Stimulated activated CD4-positive, alpha-beta T cell treated with anti-CD3 and anti-CD28 coated beads, Interleukin-1b, Interleukin-23, amount 100 ng/mL, for 24 hours (primary cell): ENCODE measurements around the gene GALT.

Source experiments
- DNase-seq, 4 experiments: peaks; one replicate each; pipeline ENCODE4 v3.0.0-alpha.2; 2020; ENCODE audit warnings: low read depth in 4 of 4, low spot score in 1 of 4

Gene GALT

GRCh38 chr9:34651876-34652601 lies 5.6 kb downstream of the GALT start, which contains the start of gene IL11RA:
Gene IL11RA (plus strand): TSS chr9:34652185. CDS start chr9:34655218, 3,033 bp downstream.
- DNase-seq, result peak in 2 of 4 experiments; percentile 47 to 59

GRCh38 chr9:34652602-34653000 lies 6.1 kb downstream of the GALT start:
- DNase-seq, result no peak

DNA sequence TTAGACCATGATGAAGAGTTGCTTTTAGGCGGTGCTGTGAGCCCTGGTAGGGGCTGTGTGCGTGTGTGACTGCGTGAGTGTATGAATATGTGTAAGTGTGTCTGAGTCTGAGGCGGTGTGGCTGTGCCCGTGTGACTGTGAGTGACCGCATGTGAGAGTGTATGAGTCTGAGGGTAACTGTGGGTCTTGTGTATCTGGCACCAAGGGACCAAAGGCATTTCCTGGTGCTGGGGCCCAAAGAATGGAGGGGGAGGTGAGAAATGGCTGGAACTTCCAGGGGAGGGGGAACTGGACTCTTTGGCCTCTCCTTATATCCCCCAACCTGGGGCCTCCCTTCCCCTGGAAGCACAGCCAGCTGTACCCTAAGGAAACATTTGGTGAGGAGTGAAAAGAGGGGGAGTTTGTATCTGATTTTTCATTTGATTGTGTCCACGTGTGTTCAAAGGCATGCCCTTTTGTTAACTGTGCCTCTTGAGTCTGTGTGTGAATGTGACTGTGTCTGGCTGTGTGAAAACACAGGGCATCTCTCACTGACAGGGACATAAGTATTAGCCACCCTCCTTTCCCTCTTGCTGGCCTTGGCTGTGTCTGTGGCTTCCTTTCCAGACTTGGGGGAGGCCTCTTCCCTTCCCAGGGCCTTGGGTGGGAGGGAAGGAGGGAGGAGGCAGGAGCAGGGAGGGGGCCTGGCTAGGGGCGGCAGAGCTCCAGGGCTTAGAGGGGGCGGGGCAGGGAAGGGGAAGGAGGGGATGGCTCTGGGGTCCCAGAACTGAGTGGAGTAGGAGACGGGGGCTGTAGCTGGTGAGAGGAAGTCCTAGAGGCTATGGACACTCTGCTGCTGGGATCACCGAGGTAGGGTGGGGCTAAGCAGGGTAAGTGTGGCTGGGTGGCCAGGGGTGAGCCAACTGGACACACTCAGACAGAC lies 6.9 kb downstream of the GALT start:
- DNase-seq, result no peak

GRCh38 chr9:34654323-34655051 lies 8.0 kb downstream of the GALT start:
- DNase-seq, result no peak

- DNase-seq, result no peak
Measured at GRCh38 chr9:34655394-34655793, 8.9 kb downstream of the GALT start.

DNA sequence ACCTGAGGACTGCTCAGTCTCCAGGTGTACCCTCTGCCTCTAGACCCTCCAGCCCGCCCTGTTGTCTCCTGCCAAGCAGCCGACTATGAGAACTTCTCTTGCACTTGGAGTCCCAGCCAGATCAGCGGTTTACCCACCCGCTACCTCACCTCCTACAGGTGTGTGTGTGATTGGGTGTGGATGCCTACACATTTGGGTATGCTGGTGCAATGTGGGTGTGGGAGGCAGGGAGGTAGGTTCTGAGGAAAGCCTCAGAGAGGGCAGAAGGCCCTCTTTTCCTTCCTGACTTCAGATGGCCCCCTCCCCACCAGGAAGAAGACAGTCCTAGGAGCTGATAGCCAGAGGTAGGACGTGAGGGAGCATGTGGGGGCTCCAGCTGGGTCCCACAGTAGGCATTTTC lies 10.5 kb downstream of the GALT start:
- no peak for DNase-seq

DNA sequence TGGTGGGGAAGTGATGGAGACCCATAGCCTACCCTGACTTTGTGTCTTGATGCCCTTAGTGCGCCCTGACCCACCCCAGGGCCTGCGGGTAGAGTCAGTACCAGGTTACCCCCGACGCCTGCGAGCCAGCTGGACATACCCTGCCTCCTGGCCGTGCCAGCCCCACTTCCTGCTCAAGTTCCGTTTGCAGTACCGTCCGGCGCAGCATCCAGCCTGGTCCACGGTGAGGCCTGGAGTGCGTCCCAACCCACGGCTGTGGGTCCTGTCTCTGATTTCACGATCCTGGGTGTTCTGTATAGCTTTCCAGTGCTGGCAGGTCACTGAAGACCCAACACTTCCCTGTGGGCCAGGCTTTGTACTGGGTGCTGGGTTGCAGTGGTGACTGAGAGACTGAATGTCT lies 12.0 kb downstream of the GALT start:
- DNase-seq, result no peak

- DNase-seq, result no peak
Measured at GRCh38 chr9:34659592-34660253, 13.2 kb downstream of the GALT start.

DNA sequence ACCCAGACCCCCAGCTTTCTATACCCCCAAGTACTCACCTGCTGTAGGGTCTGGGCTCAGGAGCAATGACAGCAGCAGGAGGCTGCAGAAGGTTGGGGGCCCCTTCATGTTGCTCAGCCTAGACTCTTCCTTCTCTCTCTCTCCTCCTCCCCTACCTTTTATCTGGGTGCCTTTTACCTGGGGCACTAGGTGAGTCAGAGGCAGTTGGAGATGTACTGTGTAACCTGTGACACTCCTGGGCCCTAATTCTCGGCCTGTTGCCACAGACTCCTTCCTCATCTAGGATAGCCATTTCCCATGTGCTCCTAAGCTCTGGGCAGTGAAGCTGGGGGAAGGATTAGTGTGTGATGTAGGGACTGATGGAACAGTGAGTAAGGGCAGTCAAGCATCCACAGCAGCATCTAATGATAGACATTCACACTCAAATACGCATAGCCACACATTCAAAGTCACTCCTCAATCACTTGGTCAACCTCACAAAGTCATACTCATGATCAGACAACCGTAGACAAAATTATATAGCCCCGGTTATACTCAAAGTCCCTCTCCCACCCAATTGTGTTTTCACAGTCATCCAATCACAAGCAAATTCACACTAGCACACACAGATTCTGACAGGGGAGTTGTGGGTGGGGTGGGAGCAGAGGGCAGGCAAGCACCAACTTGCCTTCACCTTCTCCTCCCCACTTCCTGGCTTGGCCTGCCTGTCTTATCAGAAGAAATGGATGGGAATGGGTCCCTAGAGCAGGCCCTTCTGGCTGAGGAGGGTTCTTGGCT lies 16.2 kb downstream of the GALT start, which contains the start of gene CCL27:
Gene CCL27, minus strand, starts transcription at position 132 of the 777 bp plus-strand sequence. Its CDS starts 24 bp downstream, at position 108.
- DNase-seq, result no peak

DNA sequence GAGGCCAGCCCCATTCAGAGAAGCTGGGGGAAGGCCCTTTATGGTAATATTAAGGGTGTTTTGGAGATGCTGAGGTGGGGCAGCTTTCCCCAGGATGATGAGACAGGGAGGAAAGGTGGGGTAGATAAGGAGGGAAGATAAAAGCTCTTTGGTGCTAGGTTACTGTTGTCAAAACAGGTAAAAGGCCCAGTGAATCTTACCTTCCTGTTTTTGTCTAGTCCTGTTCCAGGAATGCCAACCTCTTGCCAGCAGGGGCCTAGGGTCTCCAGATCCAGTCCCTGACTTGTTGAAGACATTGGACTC lies 16.8 kb downstream of the GALT start:
- DNase-seq, result no peak

DNA sequence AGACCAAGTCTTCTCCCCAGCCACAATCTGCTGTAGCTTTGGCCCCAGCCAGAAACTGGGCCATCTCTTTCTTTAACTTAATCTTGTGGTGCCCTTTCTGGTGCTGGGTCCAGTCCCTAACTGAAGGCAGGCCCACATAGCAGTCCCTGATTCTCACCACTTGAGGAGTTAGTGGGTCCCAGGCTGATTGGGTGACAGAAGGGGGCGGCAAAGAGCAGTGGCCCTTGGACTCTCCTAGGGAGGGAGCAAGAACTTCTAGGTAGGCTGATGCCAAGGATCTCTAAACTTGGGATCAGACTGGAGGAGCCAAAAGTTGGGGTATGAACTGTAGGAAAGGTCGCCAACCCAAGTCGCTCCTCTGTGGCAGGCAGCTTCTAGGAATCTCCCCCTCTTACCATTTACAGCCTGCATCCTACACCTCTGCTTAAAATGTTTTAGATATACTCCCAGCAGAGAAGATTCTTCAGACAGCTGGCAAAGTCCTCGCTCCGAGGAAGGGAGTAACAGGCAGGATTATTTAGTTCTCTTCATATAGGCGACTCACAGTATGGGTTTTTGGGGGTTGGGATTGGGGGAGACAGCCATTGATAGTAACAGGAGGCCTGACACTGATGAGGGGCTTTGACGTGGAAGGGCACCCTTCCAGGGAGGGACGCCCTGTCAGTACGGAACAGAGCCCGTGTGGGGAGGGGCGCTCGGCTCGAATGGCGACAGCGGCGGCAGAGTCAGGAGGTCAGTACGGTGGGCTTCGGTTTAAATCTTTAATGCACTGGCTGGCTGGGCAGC lies 18.0 kb downstream of the GALT start:
- DNase-seq, result peak in 2 of 4 experiments; percentile 52 to 59

DNA sequence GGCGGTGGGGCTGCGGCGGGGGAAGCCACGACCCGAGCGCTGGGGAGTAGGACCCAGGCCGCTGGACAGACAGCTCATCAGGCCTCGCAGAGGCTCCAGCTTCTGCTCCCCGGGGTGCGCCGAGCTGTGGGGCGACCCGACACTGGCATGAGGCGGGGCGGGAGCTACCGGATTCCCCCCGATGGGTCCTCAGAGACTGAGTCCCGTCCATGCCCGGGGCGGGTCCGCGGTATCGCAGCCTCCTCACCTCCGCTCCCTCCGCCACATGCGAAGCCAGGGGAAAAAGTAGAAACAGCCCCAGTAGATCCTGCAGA lies 18.5 kb downstream of the GALT start:
- no peak for DNase-seq

GRCh38 chr9:34665381-34666250 lies 19.1 kb downstream of the GALT start:
- peak; percentile 59 to 75 (median 62) for DNase-seq

- DNase-seq, result no peak
Measured at GRCh38 chr9:34669809-34670562, 23.5 kb downstream of the GALT start.

DNA sequence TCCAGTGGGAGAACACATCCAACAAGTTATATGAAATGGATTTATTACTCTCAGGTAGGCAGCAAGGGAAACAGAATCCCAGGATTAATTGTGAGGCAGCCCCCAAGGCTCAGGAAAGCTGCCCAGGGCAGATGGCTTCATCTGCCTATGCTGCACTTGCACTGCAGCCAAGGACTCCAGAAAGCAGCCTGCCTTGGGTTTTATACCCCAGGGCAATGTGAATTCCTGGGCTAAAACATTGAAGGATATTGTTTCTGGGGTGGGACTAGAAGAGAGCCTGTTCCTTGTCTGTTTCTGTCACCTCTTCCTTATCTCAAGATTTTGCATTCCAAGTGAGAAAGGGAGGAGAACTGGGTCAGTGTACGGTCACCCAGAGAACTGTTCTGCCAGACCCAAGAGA lies 24.8 kb downstream of the GALT start:
- DNase-seq, result no peak

- no peak for DNase-seq
Measured at GRCh38 chr9:34674440-34674839, 28.0 kb downstream of the GALT start.

- DNase-seq, result peak in 3 of 4 experiments; percentile 37 to 62 (median 43)
Measured at GRCh38 chr9:34675048-34675714, 28.7 kb downstream of the GALT start.
